RWPE2 (cell line): ENCODE results near the gene ZBTB2.

Experiments
- ATAC-seq: fragments of 200-7000 bp; cut with Tn5 transposase; 3 replicates; pipeline ENCODE4 v1.9.1; 2021; ENCODE audit warnings: low read depth
- DNase-seq: peaks from one replicate; pipeline ENCODE4 v3.0.0-alpha.2; 2020; ENCODE audit warnings: low spot score
- H3K27ac ChIP-seq: fragments of 450-650 bp; 2 replicates; pipeline ENCODE4 v1.5.1; 2017; ENCODE audit warnings: mild to moderate bottlenecking; ENCODE audit not compliant: poor library complexity, severe bottlenecking
- H3K27me3 ChIP-seq: fragments of 250-450 bp; sonication (Bioruptor Pico); 2 replicates; pipeline ENCODE4 v1.5.1; 2021; ENCODE audit warnings: mild to moderate bottlenecking, moderate library complexity; ENCODE audit not compliant: insufficient read depth, poor library complexity, severe bottlenecking
- H3K36me3 ChIP-seq: fragments of 250-450 bp; sonication (Bioruptor Pico); 2 replicates; pipeline ENCODE4 v1.5.1; 2020; ENCODE audit warnings: low read depth, mild to moderate bottlenecking, moderate library complexity
- H3K4me1 ChIP-seq: fragments of 250-450 bp; sonication (Bioruptor Pico); 2 replicates; pipeline ENCODE4 v1.5.1; 2021; ENCODE audit warnings: mild to moderate bottlenecking, moderate library complexity; ENCODE audit not compliant: insufficient read depth, poor library complexity, severe bottlenecking
- H3K4me3 ChIP-seq: fragments of 250-450 bp; sonication (Bioruptor Pico); 2 replicates; pipeline ENCODE4 v1.5.1; 2021; ENCODE audit warnings: mild to moderate bottlenecking, moderate library complexity; ENCODE audit not compliant: severe bottlenecking
- H3K9me3 ChIP-seq: fragments of 250-450 bp; sonication (Bioruptor Pico); 2 replicates; pipeline ENCODE4 v1.5.1; 2021; ENCODE audit warnings: mild to moderate bottlenecking, moderate library complexity; ENCODE audit not compliant: severe bottlenecking
- CTCF ChIP-seq: fragments of 450-650 bp; IDR thresholded peaks from one replicate; pipeline ENCODE4 v1.5.1; 2017; ENCODE audit warnings: mild to moderate bottlenecking, moderate library complexity; ENCODE audit not compliant: poor library complexity, severe bottlenecking

ZBTB2 gene

GRCh38 chr6:151414641-151415260 is 23.4 kb upstream of the ZBTB2 start:
- DNase-seq = no peak
- no peak for ATAC-seq
- no peak overlapping the region for H3K27ac ChIP-seq
- H3K4me1 ChIP-seq = no peaks in the 10 kb centered on the region
- peaks cover 71% of the 10 kb centered on the region for H3K36me3 ChIP-seq
- H3K9me3 ChIP-seq = no peaks in the 10 kb centered on the region
- no peak overlapping the region for H3K4me3 ChIP-seq
- TF ChIP-seq CTCF = no peak
- H3K27me3 ChIP-seq = no peaks in the 10 kb centered on the region

GRCh38 chr6:151413372-151414145 is 22.2 kb upstream of the ZBTB2 start:
- TF ChIP-seq CTCF = no peak
- DNase-seq = no peak
- H3K4me1 ChIP-seq = no peaks in the 10 kb centered on the region
- no peak for ATAC-seq
- no peaks in the 10 kb centered on the region for H3K9me3 ChIP-seq
- H3K27me3 ChIP-seq = no peaks in the 10 kb centered on the region
- no peak overlapping the region for H3K27ac ChIP-seq
- peaks cover 67% of the 10 kb centered on the region for H3K36me3 ChIP-seq
- H3K4me3 ChIP-seq = no peak overlapping the region

GRCh38 chr6:151412909-151413308 is 21.6 kb upstream of the ZBTB2 start:
- no peak for TF ChIP-seq CTCF
- H3K4me1 ChIP-seq = no peaks in the 10 kb centered on the region
- ATAC-seq = no peak
- H3K27ac ChIP-seq = no peak overlapping the region
- H3K4me3 ChIP-seq = no peak overlapping the region
- H3K36me3 ChIP-seq = peaks cover 68% of the 10 kb centered on the region
- no peak for DNase-seq
- H3K9me3 ChIP-seq = no peaks in the 10 kb centered on the region
- no peaks in the 10 kb centered on the region for H3K27me3 ChIP-seq

GRCh38 chr6:151409679-151410078 is 18.3 kb upstream of the ZBTB2 start:
- no peaks in the 10 kb centered on the region for H3K4me1 ChIP-seq
- no peak for DNase-seq
- no peak for ATAC-seq
- H3K36me3 ChIP-seq = peaks cover 76% of the 10 kb centered on the region
- H3K4me3 ChIP-seq = no peak overlapping the region
- H3K9me3 ChIP-seq = no peaks in the 10 kb centered on the region
- no peak overlapping the region for H3K27ac ChIP-seq
- no peaks in the 10 kb centered on the region for H3K27me3 ChIP-seq
- no peak for TF ChIP-seq CTCF

- Histone ChIP-seq H3K27me3 (no peaks in the 10 kb centered on the region), H3K27ac (no peak overlapping the region), H3K9me3 (no peaks in the 10 kb centered on the region), H3K4me1 (no peaks in the 10 kb centered on the region), H3K4me3 (no peak overlapping the region), H3K36me3 (peaks cover 76% of the 10 kb centered on the region)
- no peak for TF ChIP-seq CTCF
- DNase-seq (no peak), ATAC-seq (no peak)
These were observed 17.9 kb upstream of the ZBTB2 start for GRCh38 chr6:151409260-151409659.
